NT2/D1 (cell line): Measurements from ENCODE around the gene LRRC15.

Experiments used
- SUZ12 ChIP-seq: IDR thresholded peaks from 2 replicates; pipeline ENCODE4 v1.6.1; 2011; ENCODE audit not compliant: insufficient read length, insufficient read depth; ENCODE audit errors: extremely low read depth
- YY1 ChIP-seq: IDR thresholded peaks from 2 replicates; pipeline ENCODE4 v1.6.1; 2011; ENCODE audit not compliant: insufficient read length, insufficient read depth

DNA sequence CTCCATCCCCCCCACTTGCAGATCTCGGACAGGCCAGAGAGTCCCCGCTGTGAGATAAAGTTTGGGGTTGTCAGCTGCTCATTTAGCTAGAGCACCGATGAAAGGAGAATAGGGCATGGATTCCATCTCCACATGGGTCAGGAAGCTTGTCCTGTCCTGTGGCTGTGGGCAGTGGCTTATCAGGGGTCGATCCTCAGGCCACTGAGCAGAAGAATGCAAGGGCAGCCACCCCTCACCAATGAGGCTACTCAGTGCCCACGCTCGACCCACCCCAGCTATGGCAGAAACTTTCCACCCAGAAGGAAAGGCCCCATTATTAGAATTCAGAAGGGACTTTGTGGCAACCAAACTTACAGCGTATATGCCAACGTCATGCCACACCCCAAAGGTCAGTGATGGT lies 61.7 kb downstream of the LRRC15 start:
- TF ChIP-seq SUZ12 (no peak), YY1 (no peak)
